HG03565 (cell line): Measurements from ENCODE around the gene KIF13A.
"Not testable (repeated sequence)": the region's sequence is repeated elsewhere in the genome, so short reads cannot be mapped to it uniquely, and the experiment has no call there.

Experiments used
- ATAC-seq: cut with Tn5 transposase; IDR thresholded peaks from one replicate; pipeline ENCODE4 v1.9.1; 2021; ENCODE audit warnings: mild to moderate bottlenecking, moderate library complexity; ENCODE audit not compliant: unreplicated experiment

The KIF13A gene

DNA sequence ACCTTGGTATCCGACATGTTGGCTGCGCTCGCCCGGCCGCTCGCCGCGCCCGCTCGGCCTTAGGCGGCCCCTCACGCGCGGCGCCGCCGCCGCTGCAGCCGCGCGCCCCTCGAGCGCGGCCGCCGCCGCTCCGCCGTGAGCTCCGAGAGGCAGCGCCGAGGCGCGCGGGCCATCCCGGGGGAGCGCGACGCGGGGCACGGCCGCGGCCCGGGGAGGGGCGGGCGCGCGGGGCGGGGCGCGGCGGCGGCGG is at the start of gene KIF13A:
Gene KIF13A, minus strand, starts transcription at position 189 of the 250 bp plus-strand sequence. Its CDS starts 172 bp downstream, at position 17.
- ATAC-seq, result peak; percentile 11

DNA sequence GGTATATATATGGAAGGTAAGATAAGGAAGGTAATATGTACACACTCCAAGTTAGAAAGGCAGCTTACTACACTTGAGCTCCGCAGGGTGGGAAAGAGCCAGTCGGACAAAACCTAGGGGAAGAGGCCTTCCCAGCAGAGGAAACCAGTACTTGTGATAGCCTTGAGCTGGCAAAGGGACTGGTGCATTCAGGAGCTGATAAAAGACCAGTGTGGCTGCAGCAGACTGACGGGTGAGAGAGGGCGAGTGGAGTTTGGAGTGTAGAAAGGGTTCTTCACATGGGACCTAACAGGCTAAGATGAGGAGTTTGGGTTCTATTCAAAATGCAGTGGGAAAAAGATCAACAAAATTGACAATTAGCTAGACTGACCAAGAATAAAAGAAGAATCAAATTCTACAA is 49.3 kb upstream of the KIF13A start:
- ATAC-seq, result no peak

DNA sequence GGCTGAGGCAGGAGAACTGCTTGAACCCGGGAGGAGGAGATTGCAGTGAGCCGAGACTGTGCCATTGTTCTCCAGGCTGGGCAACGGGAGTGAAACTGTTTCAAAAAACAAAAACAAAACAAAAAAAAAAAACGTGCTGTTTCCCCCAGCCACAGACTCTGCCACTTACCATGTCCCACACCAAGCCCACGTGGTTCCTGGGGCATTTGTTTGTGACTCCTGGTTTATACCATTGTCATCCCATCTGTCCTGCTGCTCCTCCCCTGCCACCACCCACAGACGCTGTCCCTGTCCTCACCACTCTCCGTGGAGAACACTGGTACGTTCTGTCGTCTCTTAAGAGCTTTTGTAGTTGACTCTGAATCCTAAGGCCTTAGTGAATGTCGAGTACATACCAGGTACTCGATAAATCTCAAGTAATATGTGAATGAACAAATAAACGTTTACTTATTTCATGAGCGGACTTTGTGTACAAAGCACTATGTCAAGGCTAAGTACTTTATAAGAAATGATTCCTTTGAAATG is 48.0 kb upstream of the KIF13A start:
- no peak for ATAC-seq

DNA sequence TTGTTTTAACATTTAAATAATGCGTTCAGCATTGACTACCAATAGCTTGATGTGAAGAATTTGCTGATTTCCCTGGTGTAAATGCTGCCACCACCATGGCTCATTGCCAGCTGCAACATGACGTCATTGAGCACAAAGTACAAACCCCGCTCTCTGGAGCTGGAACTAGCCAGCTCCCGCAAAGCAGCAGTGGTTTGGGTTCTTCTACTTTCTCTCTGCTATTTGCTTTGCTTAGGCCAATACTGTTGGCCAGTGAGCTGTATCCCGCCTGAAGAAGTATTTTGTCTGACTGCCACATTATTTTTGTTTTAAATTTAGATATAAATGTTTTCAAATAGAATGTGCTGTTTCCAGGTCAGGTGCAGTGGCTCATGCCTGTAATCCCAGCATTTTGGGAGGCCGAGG is 47.4 kb upstream of the KIF13A start:
- no peak for ATAC-seq

GRCh38 chr6:18031680-18032256 is 44.3 kb upstream of the KIF13A start:
- no peak for ATAC-seq

GRCh38 chr6:18031189-18031588 is 43.8 kb upstream of the KIF13A start:
- ATAC-seq, result no peak

DNA sequence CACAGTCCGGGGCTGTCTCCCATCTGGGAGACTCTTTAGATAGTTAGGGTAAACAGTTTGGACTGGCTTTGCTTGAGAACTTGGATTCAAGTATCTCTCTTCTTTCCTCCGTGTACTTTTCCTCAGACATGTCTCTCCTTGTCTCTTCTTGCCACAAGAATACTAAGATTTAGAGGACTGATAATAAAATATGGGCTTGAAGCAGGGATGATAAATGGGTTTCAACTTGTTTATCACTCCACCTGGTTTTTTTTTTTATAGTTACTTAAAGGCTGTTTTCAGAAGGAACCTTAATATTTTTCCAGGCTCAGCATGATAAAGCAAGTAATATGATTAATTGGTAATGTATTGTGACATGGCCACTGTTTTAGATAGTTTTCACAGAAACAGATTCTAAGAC is 40.9 kb upstream of the KIF13A start:
- ATAC-seq, result no peak

GRCh38 chr6:18025596-18025995 is 38.2 kb upstream of the KIF13A start:
- no peak for ATAC-seq

DNA sequence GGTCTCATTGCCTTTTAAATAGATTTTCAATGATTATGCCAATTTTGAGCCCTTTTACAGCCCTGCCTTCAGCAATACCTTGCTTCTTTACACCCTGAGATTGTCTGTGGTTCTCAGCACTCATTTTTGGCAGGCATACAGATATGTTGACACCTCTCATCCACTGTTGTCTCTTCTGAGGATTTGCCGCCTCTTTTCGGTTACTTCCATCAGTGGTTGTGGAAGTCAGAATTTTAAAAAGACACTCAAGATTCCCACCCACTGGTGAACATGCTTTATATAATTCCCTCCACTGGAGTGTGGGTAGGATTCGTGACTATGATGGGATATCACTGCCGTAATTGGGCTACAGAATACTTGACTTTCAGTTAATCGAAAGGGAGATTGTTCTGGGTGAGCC is 37.4 kb upstream of the KIF13A start:
- no peak for ATAC-seq

- ATAC-seq, result no peak
Observed at GRCh38 chr6:18023891-18024290, 36.5 kb upstream of the KIF13A start.

DNA sequence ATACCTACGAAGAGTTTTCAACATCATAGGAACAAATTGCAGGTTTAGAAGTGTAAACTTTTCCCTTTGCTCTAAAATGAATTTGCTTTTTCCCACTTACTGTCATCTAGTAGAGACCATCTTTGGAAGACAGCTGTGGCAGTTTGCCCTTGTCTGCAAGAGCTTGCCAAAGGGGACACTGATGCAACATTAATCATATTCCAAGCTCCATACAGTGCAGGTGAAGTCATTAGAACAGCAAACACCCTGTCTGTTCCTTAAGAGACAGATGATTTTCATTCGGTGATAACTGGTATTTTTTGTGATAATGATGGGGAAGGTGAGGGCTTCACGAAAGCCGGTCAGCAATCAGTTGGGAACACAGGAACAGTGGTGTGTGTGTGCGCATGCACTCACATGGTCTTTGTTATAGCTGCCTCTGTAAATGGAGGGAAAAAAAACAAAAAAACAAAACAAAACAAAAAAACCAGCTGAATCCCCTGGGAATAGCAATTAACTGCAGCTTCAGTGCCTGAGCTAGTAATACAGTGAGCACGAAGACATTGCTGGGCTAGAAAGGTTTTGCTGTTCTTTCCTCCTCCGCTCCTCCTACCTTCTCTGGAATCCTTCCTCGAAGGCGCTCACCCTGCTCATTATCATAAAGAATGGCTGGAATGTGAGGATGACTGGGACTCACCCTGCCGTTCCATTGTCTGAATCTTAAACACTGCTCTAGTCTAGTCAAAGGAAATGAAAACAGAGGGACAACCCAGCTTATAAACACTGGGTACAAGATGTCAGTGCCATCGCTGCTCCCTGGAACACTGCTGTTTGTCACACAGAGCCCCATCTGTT is 35.2 kb upstream of the KIF13A start:
- ATAC-seq, result no peak

- ATAC-seq, result no peak
Observed at GRCh38 chr6:18021166-18021850, 33.9 kb upstream of the KIF13A start.

DNA sequence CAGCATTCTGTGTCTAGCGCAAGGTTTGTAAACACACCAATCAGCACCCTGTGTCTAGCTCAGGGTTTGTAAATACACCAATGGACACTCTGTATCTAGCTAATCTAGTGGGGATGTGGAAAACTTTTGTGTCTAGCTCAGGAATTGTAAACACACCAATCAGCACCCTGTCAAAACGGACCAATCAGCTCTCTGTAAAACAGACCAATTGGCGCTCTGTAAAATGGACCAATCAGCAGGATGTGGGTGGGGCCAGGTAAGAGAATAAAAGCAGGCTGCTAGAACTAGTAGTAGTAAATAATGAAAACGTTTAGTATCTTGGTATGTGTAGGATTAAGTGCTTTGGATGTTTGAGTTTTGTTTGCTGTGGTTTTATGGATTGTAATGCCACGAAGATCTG is 33.1 kb upstream of the KIF13A start:
- not testable (repeated sequence) for ATAC-seq

GRCh38 chr6:18019539-18020534 is 32.4 kb upstream of the KIF13A start:
- ATAC-seq, result no peak

DNA sequence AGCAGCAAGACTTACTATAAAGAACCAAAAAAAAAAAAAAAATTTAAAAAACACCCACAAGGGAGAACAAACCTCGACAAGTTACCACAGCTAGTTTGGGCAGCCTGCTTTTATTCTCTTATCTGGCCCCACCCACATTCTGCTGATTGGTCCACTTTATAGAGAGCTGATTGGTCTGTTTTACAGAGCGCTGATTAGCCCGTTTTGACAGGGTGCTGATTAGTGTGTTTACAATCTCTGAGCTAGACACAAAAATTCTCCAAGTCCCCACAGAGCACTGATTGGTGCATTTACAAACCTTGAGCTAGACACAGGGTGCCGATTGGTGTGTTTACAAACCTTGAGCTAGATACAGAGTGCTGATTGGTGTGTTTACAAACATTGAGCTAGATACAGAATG is 31.7 kb upstream of the KIF13A start:
- not testable (repeated sequence) for ATAC-seq

GRCh38 chr6:18016698-18017097 is 29.3 kb upstream of the KIF13A start:
- ATAC-seq, result no peak

GRCh38 chr6:18016133-18016532 is 28.7 kb upstream of the KIF13A start:
- no peak for ATAC-seq

DNA sequence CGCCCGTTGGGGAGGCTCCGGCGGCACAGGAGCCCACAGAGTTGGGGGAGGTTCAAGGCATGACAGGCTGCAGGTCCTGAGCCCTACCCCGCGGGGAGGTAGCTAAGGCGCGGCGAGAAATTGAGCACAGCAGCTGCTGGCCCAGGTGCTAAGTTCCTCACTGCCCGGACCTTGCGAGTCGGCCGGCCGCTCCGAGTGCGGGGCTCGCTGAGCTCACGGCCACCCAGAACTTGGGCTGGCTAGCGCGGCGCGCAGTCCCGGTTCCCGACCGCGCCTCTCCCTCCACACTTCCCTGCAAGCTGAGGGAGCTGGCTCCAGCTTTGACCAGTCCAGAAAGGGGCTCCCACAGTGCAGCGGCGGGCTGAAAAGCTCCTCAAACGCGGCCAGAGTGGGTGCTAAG is 23.9 kb upstream of the KIF13A start:
- ATAC-seq, result no peak

GRCh38 chr6:18010540-18010939 is 23.1 kb upstream of the KIF13A start:
- not testable (repeated sequence) for ATAC-seq

GRCh38 chr6:18004256-18004985 is 17.0 kb upstream of the KIF13A start:
- ATAC-seq, result no peak
